OCI-LY1 (cell line): Measurements from ENCODE around the gene CYB5R4.

ENCODE experiments used
- H2AFZ ChIP-seq: fragments of 200-600 bp; sonication (generic), shearing (Covaris generic); 2 replicates; pipeline ENCODE4 v1.6.0; 2014; ENCODE audit warnings: antibody characterized with exemption, mild to moderate bottlenecking, low read length
- H3F3A ChIP-seq: fragments of 200-600 bp; sonication (generic), shearing (Covaris generic); 2 replicates; pipeline ENCODE4 v1.6.0; 2014; ENCODE audit warnings: mild to moderate bottlenecking, antibody characterized with exemption, low read length, moderate library complexity; ENCODE audit not compliant: insufficient read depth
- H3K27ac ChIP-seq: fragments of 200-600 bp; sonication (generic); 2 replicates; pipeline ENCODE4 v1.5.1; 2014; ENCODE audit warnings: low read length, mixed run types, mild to moderate bottlenecking, low read depth; ENCODE audit not compliant: poor library complexity, severe bottlenecking
- H3K27me3 ChIP-seq: fragments of 200-600 bp; sonication (generic); 2 replicates; pipeline ENCODE4 v1.6.0; 2014; ENCODE audit warnings: antibody characterized with exemption, mild to moderate bottlenecking, low read length, moderate library complexity; ENCODE audit not compliant: insufficient read depth
- H3K36me3 ChIP-seq: fragments of 200-600 bp; sonication (generic); 2 replicates; pipeline ENCODE4 v1.6.1; 2014; ENCODE audit warnings: mild to moderate bottlenecking, antibody characterized with exemption, low read length, moderate library complexity, mixed read lengths; ENCODE audit not compliant: insufficient read depth
- H3K4me1 ChIP-seq: fragments of 200-600 bp; sonication (generic); 2 replicates; pipeline ENCODE4 v1.5.1; 2014; ENCODE audit warnings: mild to moderate bottlenecking, low read length, moderate library complexity; ENCODE audit not compliant: insufficient read depth, severe bottlenecking
- H3K4me2 ChIP-seq: fragments of 200-600 bp; sonication (generic), shearing (Covaris generic); 2 replicates; pipeline ENCODE4 v1.6.1; 2014; ENCODE audit warnings: low read length
- H3K4me3 ChIP-seq: fragments of 200-600 bp; sonication (generic); 2 replicates; pipeline ENCODE4 v1.5.1; 2014; ENCODE audit warnings: low read length, low read depth, mild to moderate bottlenecking, mixed read lengths; ENCODE audit not compliant: poor library complexity, severe bottlenecking
- H3K79me2 ChIP-seq: fragments of 200-600 bp; shearing (Covaris generic); 2 replicates; pipeline ENCODE4 v1.6.1; 2016; ENCODE audit warnings: mixed run types, low read length, mixed read lengths; ENCODE audit not compliant: insufficient read depth
- H3K9ac ChIP-seq: fragments of 200-600 bp; sonication (generic), shearing (Covaris generic); 2 replicates; pipeline ENCODE4 v1.6.1; 2014; ENCODE audit warnings: mild to moderate bottlenecking, low read length, mixed read lengths
- H3K9me2 ChIP-seq: fragments of 200-600 bp; sonication (generic), shearing (Covaris generic); 2 replicates; pipeline ENCODE4 v1.6.1; 2014; ENCODE audit warnings: low read depth, mild to moderate bottlenecking, low read length, mixed read lengths
- H3K9me3 ChIP-seq: fragments of 200-600 bp; shearing (Covaris generic); 2 replicates; pipeline ENCODE4 v1.6.1; 2014; ENCODE audit warnings: low read length, mixed read lengths
- H4K20me1 ChIP-seq: fragments of 200-600 bp; sonication (generic), shearing (Covaris generic); 2 replicates; pipeline ENCODE4 v1.6.0; 2016; ENCODE audit warnings: mild to moderate bottlenecking, low read length; ENCODE audit not compliant: insufficient read depth
- EZH2 ChIP-seq: fragments of 200-600 bp; sonication (generic), shearing (Covaris generic); IDR thresholded peaks from 2 replicates; pipeline ENCODE4 v1.8.0; 2017; ENCODE audit warnings: borderline replicate concordance, mixed run types, mild to moderate bottlenecking, antibody characterized with exemption, low read length, moderate library complexity, mixed read lengths
- TF ChIP-seq, protein P1 (sequence below): fragments of 200-600 bp; sonication (generic), shearing (Covaris generic); IDR thresholded peaks from 2 replicates; pipeline ENCODE4 v1.5.1; 2017; ENCODE audit warnings: mild to moderate bottlenecking, antibody characterized with exemption, low read length, moderate library complexity, mixed read lengths

The CYB5R4 gene

GRCh38 chr6:83985715-83986114 lies 126.2 kb downstream of the CYB5R4 start:
- no peaks in the 10 kb centered on the region for H3K4me1 ChIP-seq
- H3F3A ChIP-seq = no peaks in the 10 kb centered on the region
- H3K27me3 ChIP-seq = no peaks in the 10 kb centered on the region
- 0 out of 2 replicates have a peak, but pooled peaks cover 2% of the 10 kb centered on the region for H3K9me3 ChIP-seq
- H3K9me2 ChIP-seq = no peaks in the 10 kb centered on the region
- H3K27ac ChIP-seq = no peak overlapping the region
- H2AFZ ChIP-seq = no peak overlapping the region
- TF ChIP-seq, protein P1, sequence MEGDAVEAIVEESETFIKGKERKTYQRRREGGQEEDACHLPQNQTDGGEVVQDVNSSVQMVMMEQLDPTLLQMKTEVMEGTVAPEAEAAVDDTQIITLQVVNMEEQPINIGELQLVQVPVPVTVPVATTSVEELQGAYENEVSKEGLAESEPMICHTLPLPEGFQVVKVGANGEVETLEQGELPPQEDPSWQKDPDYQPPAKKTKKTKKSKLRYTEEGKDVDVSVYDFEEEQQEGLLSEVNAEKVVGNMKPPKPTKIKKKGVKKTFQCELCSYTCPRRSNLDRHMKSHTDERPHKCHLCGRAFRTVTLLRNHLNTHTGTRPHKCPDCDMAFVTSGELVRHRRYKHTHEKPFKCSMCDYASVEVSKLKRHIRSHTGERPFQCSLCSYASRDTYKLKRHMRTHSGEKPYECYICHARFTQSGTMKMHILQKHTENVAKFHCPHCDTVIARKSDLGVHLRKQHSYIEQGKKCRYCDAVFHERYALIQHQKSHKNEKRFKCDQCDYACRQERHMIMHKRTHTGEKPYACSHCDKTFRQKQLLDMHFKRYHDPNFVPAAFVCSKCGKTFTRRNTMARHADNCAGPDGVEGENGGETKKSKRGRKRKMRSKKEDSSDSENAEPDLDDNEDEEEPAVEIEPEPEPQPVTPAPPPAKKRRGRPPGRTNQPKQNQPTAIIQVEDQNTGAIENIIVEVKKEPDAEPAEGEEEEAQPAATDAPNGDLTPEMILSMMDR = no peak
- TF ChIP-seq EZH2 = no peak
- H3K4me2 ChIP-seq = no peak overlapping the region
- H3K79me2 ChIP-seq = no peaks in the 10 kb centered on the region
- no peaks in the 10 kb centered on the region for H4K20me1 ChIP-seq
- no peak overlapping the region for H3K9ac ChIP-seq
- H3K4me3 ChIP-seq = no peak overlapping the region
- no peaks in the 10 kb centered on the region for H3K36me3 ChIP-seq

- H3K27ac ChIP-seq = no peak overlapping the region
Observed at GRCh38 chr6:83998021-83998584, 138.6 kb downstream of the CYB5R4 start.

DNA sequence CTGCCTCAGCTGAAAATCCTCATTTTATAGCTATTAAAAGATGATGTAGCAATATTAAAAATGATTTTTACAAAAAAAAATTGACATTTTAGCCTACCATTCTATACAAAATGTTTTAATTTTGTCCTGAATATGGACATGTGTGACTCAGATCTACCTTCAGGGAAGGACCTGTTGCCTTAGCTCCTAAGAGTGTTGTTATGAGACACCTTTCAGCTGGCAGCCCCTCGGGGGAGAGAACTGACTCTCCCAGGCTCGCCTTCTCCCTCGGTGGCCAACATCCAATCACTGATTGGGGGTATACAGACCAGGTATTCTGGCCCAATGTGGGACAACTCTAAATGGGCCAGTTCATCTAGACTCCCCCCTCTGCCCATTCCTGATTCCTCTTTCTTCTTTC lies 141.6 kb downstream of the CYB5R4 start:
- no peaks in the 10 kb centered on the region for H3K36me3 ChIP-seq

More at GRCh38 chr6:83998021-83998584, 138.6 kb downstream of the CYB5R4 start:
- Histone ChIP-seq H4K20me1 (no peaks in the 10 kb centered on the region), H3K4me3 (no peak overlapping the region), H3K79me2 (no peaks in the 10 kb centered on the region), H3F3A (no peaks in the 10 kb centered on the region), H3K9me2 (no peaks in the 10 kb centered on the region), H3K4me2 (no peak overlapping the region), H3K4me1 (no peaks in the 10 kb centered on the region), H2AFZ (no peak overlapping the region), H3K9me3 (no peaks in the 10 kb centered on the region), H3K9ac (no peak overlapping the region), H3K36me3 (no peaks in the 10 kb centered on the region), H3K27me3 (no peaks in the 10 kb centered on the region)
- no peak for TF ChIP-seq EZH2
- TF ChIP-seq, protein P1 = no peak

More for the DNA sequence above, 141.6 kb downstream of the CYB5R4 start:
- no peak overlapping the region for H3K4me3 ChIP-seq
- H2AFZ ChIP-seq = no peak overlapping the region
- H3K27me3 ChIP-seq = no peaks in the 10 kb centered on the region
- H3K4me2 ChIP-seq = no peak overlapping the region
- H3K27ac ChIP-seq = no peak overlapping the region
- H3K9me3 ChIP-seq = no peaks in the 10 kb centered on the region
- no peak overlapping the region for H3K9ac ChIP-seq
- no peaks in the 10 kb centered on the region for H3K79me2 ChIP-seq
- H3K4me1 ChIP-seq = no peaks in the 10 kb centered on the region
- H4K20me1 ChIP-seq = no peaks in the 10 kb centered on the region
- TF ChIP-seq EZH2 = no peak
- TF ChIP-seq, protein P1 = no peak
- no peaks in the 10 kb centered on the region for H3K9me2 ChIP-seq
- no peaks in the 10 kb centered on the region for H3F3A ChIP-seq
